Mesodermal cell (in vitro differentiated cells): ENCODE measurements around the gene ARHGAP32.

Experiments
- H3K27ac ChIP-seq: 2 replicates; pipeline ENCODE4 v1.7.0; 2013; ENCODE audit warnings: mild to moderate bottlenecking, low read depth, low read length, moderate library complexity; ENCODE audit not compliant: severe bottlenecking
- H3K36me3 ChIP-seq: 2 replicates; pipeline ENCODE4 v1.7.1; 2013; ENCODE audit warnings: mild to moderate bottlenecking, low read length, moderate library complexity; ENCODE audit not compliant: control insufficient read depth, insufficient read depth
- H3K4me1 ChIP-seq: one replicate; pipeline ENCODE4 v1.7.1; 2013; ENCODE audit warnings: mild to moderate bottlenecking, low read length; ENCODE audit not compliant: insufficient read depth, control insufficient read depth, poor library complexity, severe bottlenecking
- H3K4me3 ChIP-seq: 2 replicates; pipeline ENCODE4 v1.7.0; 2013; ENCODE audit warnings: low read length, control low read depth, mild to moderate bottlenecking; ENCODE audit not compliant: insufficient read depth, poor library complexity, severe bottlenecking; ENCODE audit errors: extremely low read depth
- H3K9me3 ChIP-seq: 2 replicates; pipeline ENCODE4 v1.7.1; 2013; ENCODE audit warnings: mild to moderate bottlenecking, low read length, moderate library complexity; ENCODE audit not compliant: control insufficient read depth
- WGBS, 2 experiments: methylation state at CpG; one replicate each; pipeline ENCODE4 v1.1.5; 2013; ENCODE audit warnings: missing lambda C conversion rate in 2 of 2; ENCODE audit not compliant: insufficient coverage in 2 of 2; 5-methylcytosine and 5-hydroxymethylcytosine counted together

The ARHGAP32 gene

GRCh38 chr11:128961645-128962044, 230.5 kb downstream of the ARHGAP32 start:
- no peaks in the 10 kb centered on the region for H3K4me1 ChIP-seq
- no peaks in the 10 kb centered on the region for H3K36me3 ChIP-seq
- 100% methylated on average over 1 of the region's 2 CpGs; no CpG with 5 or more reads in 1 of the 2 experiments for WGBS, 2 experiments

GRCh38 chr11:128957202-128957482, 235.0 kb downstream of the ARHGAP32 start:
- Histone ChIP-seq H3K27ac (no peak overlapping the region), H3K36me3 (no peaks in the 10 kb centered on the region), H3K9me3 (no peaks in the 10 kb centered on the region), H3K4me1 (no peaks in the 10 kb centered on the region), H3K4me3 (no peak overlapping the region)
- WGBS, 2 experiments = 95 to 99% methylated on average over 4 to 7 of the region's 8 CpGs

More at GRCh38 chr11:128961645-128962044, 230.5 kb downstream of the ARHGAP32 start:
- no peak overlapping the region for H3K4me3 ChIP-seq
- no peaks in the 10 kb centered on the region for H3K9me3 ChIP-seq
- no peak overlapping the region for H3K27ac ChIP-seq

- Histone ChIP-seq H3K9me3 (no peaks in the 10 kb centered on the region), H3K36me3 (no peaks in the 10 kb centered on the region), H3K27ac (no peak overlapping the region), H3K4me3 (no peak overlapping the region), H3K4me1 (no peaks in the 10 kb centered on the region)
- 53 to 75% methylated on average over 4 to 5 of the region's 8 CpGs for WGBS, 2 experiments
These were observed 235.5 kb downstream of the ARHGAP32 start for GRCh38 chr11:128956401-128957201.

GRCh38 chr11:128955636-128956035, 236.5 kb downstream of the ARHGAP32 start:
- no peak overlapping the region for H3K27ac ChIP-seq
- 44 to 85% methylated on average over 1 to 2 of the region's 3 CpGs for WGBS, 2 experiments
- no peaks in the 10 kb centered on the region for H3K36me3 ChIP-seq
- no peaks in the 10 kb centered on the region for H3K4me1 ChIP-seq
- no peak overlapping the region for H3K4me3 ChIP-seq
- no peaks in the 10 kb centered on the region for H3K9me3 ChIP-seq

GRCh38 chr11:128953151-128953550, 239.0 kb downstream of the ARHGAP32 start:
- 93 to 96% methylated on average over 10 to 13 of the region's 16 CpGs for WGBS, 2 experiments
- no peaks in the 10 kb centered on the region for H3K9me3 ChIP-seq

GRCh38 chr11:128949791-128950454, 242.2 kb downstream of the ARHGAP32 start:
- Histone ChIP-seq H3K36me3 (no peaks in the 10 kb centered on the region), H3K9me3 (no peaks in the 10 kb centered on the region), H3K4me1 (no peaks in the 10 kb centered on the region), H3K4me3 (no peak overlapping the region), H3K27ac (no peak overlapping the region)
- WGBS, 2 experiments = 97 to 98% methylated on average over 5 to 8 of the region's 13 CpGs

More at GRCh38 chr11:128953151-128953550, 239.0 kb downstream of the ARHGAP32 start:
- Histone ChIP-seq H3K4me1 (no peaks in the 10 kb centered on the region), H3K36me3 (no peaks in the 10 kb centered on the region), H3K27ac (no peak overlapping the region), H3K4me3 (no peak overlapping the region)

- WGBS, 2 experiments = 62% methylated on average over 2 of the region's 3 CpGs; no CpG with 5 or more reads in 1 of the 2 experiments
- H3K36me3 ChIP-seq = no peaks in the 10 kb centered on the region
These were observed 243.5 kb downstream of the ARHGAP32 start for GRCh38 chr11:128948583-128948982.

GRCh38 chr11:128947773-128948172, 244.4 kb downstream of the ARHGAP32 start:
- Histone ChIP-seq H3K9me3 (no peaks in the 10 kb centered on the region), H3K27ac (no peak overlapping the region), H3K4me1 (no peaks in the 10 kb centered on the region), H3K4me3 (no peak overlapping the region), H3K36me3 (no peaks in the 10 kb centered on the region)
- WGBS, 2 experiments = 89% methylated on average over 1 of the region's 2 CpGs; no CpG with 5 or more reads in 1 of the 2 experiments

More at GRCh38 chr11:128948583-128948982, 243.5 kb downstream of the ARHGAP32 start:
- Histone ChIP-seq H3K9me3 (no peaks in the 10 kb centered on the region), H3K4me1 (no peaks in the 10 kb centered on the region), H3K27ac (no peak overlapping the region), H3K4me3 (no peak overlapping the region)

- no peaks in the 10 kb centered on the region for H3K9me3 ChIP-seq
- H3K4me1 ChIP-seq = no peaks in the 10 kb centered on the region
- WGBS, 2 experiments = no CpG with 5 or more reads among the region's 2 CpGs
- H3K4me3 ChIP-seq = no peak overlapping the region
- no peak overlapping the region for H3K27ac ChIP-seq
- no peaks in the 10 kb centered on the region for H3K36me3 ChIP-seq
These were observed 245.5 kb downstream of the ARHGAP32 start for GRCh38 chr11:128946648-128947047.

- no peak overlapping the region for H3K27ac ChIP-seq
- H3K4me3 ChIP-seq = no peak overlapping the region
- 85 to 87% methylated on average over 15 to 16 of the region's 16 CpGs for WGBS, 2 experiments
- no peaks in the 10 kb centered on the region for H3K36me3 ChIP-seq
- H3K9me3 ChIP-seq = no peaks in the 10 kb centered on the region
- peaks cover 7% of the 10 kb centered on the region for H3K4me1 ChIP-seq
These were observed 248.6 kb downstream of the ARHGAP32 start for GRCh38 chr11:128943428-128943976.
